Stimulated activated CD4-positive, alpha-beta T cell treated with anti-CD3 and anti-CD28 coated beads, Interleukin-15, amount 100 ng/mL, for 48 hours (primary cell): ENCODE results near the gene PECR.
A peak's percentile ranks its signal among the peaks of the same experiment; 100 is the strongest.
"Not testable (repeated sequence)": the region's sequence is repeated elsewhere in the genome, so short reads cannot be mapped to it uniquely, and the experiment has no call there.

Experiments
- DNase-seq, 2 donors: peaks; one replicate each; pipeline ENCODE4 v3.0.0-alpha.2; 2020; ENCODE audit warnings: low read depth in 2 of 2

The PECR gene

DNA sequence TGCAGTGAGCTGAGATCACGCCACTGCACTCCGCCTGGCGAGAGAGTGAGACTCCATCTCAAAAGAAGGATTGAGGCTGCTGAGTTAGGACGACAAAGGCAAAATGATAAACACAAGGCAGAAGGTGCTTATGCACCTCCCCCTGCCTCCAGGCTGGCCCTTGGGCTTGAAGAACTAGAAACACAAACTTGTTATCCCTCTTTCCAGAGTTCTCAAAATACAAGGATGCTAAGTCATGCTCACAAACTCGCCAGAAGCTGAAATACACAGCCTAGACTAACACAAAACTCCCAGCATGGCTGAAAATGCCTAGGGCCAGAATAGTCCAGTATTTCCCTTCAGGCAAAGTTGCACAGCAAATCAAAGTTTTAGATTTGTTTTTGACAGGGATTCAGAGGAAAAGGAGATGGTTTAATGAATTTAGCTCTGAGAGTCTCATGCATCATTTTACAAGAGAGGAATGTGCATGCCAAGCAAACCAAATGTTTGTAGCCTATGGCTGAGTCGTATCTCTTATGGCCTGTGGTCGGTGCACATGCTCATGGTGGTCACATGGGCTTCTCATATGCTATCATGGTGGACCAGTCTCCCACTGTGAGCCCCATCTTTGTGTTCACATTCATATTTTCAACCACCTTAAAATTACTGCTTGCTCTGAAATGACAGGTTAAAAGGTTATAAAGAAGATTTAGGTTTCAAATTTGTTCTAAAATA lies 52.0 kb downstream of the PECR start:
- no peak for DNase-seq

DNA sequence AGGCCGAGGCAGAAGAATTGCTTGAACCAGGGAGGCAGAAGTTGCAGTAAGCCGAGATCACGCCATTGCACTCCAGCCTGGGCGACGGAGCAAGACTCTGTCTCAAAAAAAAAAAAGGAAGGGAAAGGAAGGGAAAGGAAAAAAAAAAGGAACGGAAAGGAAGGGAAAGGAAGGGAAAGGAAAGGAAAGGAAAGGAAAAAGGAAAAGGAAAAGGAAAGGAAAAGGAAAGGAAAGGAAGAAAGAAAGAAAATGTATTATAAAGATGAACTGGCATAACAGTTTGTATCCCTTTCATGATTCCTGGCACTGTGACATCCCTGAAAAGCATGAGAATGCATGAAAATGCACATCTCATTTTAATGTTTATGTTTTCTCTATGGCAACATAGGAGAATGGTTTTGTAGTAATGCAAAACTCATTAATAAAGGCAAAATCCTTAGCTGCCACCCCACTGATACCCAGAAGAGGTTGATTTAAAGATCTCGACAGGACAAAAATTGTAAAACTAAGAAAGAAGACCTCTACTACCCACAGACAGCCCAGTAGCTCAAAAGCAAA lies 56.8 kb downstream of the PECR start:
- DNase-seq: no peak

DNA sequence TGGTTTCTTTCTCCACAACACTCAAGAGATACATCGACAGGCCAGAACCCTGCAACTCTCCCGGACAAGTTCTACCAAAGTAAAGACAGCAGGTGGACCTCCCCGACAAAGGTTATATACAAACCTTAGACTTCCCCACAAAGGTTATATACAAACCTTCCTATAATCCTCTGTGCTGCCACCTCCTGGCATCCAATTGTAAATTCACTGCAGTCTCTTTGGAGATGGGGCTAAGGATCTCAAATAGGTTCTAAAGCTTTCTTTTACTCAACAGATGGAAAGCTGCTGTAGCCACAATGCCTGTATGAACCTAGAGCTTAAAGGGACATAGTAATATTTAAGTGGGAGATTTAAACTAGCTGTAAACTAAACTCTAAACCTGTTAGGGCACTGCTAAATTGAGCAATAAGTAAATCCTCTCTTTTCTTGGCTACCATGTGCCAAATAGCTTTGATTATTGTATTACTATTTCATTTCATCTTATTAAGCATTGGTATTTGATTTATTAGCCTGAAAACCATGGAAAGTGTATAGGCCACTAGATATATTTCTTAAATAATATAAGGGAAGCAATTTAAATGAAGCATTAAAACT lies 58.5 kb downstream of the PECR start:
- no peak for DNase-seq

DNA sequence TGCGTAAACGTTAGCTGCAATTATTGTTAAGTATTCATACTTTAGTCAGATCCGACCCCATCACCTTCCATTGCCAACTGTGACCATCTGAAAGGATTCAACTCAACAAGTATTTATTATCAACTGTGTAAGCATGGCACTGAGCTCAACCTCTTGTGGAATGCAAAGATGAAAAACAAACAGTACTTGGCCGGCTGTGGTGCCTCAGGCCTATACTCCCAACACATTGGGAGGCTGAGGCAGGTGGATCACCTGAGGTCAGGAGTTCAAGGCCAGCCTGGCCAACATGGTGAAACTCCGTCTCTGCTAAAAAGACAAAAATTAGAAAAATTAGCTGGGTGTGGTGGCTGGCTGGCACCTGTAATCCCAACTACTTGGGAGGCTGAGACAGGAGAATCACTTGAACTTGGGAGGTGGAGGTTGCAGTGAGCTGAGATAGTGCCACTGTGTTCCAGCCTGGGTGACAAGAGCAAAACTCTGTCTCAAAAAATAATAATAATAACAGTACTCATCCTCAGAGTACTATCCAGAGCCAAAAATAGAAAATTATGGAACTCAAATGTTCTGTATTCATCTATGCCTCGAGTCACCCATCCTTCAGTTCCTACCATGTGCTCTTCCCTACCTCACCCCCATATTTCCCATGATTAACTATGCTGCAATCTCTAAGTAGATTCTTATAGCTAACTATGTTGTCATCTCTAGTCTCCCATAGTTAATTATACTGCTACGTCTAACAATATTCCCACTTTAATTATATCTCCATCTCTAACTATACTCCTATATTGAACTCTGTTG lies 59.6 kb downstream of the PECR start:
- DNase-seq: no peak

- no peak for DNase-seq
Measured at GRCh38 chr2:216018709-216019108, 62.9 kb downstream of the PECR start.

- no peak for DNase-seq
Measured at GRCh38 chr2:216017365-216017764, 64.2 kb downstream of the PECR start.

GRCh38 chr2:216016581-216016980 lies 65.0 kb downstream of the PECR start:
- DNase-seq: no peak

- peak in 1 of 2 donors; percentile 36 for DNase-seq
Measured at GRCh38 chr2:216015722-216016464, 65.7 kb downstream of the PECR start.

DNA sequence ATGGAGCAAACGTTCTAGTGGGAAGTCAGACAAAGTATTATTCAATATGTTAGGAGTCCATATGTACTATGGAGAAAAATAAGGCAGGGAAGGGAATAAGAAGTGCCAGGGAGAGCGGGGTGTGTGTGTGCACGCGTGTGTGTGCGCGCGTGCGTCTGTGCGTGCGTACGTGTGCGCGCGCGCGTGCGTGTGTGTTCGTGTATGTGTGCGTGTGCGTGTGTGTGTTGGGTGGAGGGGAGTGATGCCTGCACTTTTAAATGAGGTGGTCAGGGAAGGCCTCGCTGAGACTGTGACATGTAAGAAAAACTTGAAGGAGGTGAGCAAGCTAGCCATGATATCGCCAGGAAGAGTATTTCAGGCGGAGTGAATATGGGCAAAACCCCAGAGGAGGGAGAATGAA lies 66.6 kb downstream of the PECR start:
- no peak for DNase-seq

DNA sequence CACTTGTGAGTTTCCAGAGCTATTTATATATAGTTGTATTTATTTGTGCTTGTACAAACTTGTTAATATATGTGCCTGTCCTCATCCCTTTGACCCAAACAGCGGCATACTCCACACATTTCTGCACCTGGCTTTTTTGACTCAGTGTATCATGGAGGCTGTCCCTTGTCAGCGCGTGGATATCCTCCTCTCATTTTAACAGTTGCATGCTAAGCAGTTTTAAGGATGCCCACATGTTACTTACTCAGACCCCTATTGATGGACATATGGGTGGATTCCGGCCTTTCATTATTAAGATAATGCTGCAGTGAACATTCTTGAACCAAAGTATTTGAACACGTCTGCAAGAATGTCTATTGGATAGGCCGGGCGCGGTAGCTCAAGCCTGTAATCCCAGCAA lies 67.6 kb downstream of the PECR start:
- no peak for DNase-seq

- peak; percentile 72 to 84 for DNase-seq
Measured at GRCh38 chr2:216013080-216013909, 68.3 kb downstream of the PECR start, which contains the start of gene MREG. Gene MREG (minus strand): TSS chr2:216013551. CDS start chr2:216013327, 224 bp downstream.

DNA sequence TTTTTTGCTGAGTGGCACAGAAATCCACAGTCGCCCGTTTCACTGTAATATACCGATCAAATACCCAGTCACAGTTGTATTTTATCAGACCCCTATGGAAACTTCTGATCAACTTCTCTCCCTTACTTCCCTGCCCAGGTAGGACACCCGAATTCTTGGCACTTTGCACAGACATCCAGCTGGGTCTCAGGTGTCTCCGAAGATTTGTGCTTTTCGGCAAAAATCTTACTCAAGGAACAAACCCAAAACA lies 68.9 kb downstream of the PECR start:
- no peak for DNase-seq

GRCh38 chr2:216012133-216012829 lies 69.3 kb downstream of the PECR start:
- DNase-seq: no peak

DNA sequence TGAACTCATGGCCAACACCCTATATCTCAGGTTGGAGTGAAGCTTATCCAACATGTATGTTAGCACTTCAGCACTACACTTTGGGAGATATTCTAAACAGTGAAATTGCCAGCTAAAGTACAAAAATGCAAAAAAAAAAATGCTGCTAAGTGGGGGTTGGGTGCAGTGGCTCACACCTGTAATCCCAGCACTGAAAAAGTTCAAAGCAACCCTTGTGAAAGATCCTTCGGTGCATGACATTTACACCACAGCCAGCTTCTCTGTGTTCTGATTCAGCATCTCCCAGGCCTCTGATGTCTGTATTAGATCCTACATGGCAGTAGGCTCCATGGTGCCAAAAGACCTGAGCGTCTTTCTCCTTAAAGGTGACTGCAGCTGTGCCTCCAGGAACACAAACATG lies 72.4 kb downstream of the PECR start:
- not testable (repeated sequence) for DNase-seq

DNA sequence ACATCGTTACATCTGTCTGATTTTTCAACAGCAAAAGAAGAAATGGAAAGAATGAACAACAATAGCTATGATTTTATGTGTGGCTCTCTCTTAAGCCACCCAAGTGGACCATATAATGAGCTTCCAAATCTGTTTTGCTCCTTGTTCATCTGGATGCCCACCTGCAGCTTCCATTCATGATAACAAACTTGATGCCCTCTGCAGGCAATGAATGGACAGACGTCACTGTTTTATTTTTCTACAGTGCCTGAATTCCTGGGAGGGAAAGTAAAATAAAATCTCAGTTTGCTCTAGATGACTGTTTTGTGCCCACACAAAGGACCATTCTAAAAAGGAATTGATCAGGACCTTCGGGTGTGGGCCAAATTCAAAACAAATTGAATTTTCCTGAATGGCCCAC lies 73.2 kb downstream of the PECR start:
- no peak for DNase-seq

GRCh38 chr2:216006164-216006663 lies 75.4 kb downstream of the PECR start:
- peak in 1 of 2 donors; percentile 30 for DNase-seq

DNA sequence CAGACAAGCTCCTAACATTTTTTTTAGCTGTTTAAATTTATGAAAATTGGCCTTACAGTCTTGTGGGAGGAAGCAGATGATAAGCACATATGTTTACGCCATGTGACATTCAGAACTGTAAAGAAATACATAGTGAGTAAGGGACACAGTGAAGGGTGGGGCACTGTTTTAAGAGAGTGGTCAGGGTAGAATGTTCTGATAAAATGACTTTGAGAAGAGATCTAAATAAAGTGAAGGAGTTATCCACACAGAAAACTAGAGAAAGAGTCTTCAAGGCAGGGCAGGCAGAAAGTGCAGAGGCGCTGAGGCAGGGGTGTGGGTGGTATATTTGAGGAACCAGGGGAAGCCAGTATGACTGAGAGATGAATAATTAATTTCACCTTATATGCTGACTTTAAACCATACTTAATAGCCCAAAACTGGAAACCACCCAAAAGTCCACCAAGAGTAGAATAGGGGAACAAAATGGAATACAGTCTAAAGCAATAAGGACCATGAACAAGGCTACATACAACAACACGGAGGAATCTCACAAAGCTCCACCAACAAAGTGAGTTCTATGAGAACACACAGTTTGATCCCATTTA lies 76.8 kb downstream of the PECR start:
- no peak for DNase-seq

DNA sequence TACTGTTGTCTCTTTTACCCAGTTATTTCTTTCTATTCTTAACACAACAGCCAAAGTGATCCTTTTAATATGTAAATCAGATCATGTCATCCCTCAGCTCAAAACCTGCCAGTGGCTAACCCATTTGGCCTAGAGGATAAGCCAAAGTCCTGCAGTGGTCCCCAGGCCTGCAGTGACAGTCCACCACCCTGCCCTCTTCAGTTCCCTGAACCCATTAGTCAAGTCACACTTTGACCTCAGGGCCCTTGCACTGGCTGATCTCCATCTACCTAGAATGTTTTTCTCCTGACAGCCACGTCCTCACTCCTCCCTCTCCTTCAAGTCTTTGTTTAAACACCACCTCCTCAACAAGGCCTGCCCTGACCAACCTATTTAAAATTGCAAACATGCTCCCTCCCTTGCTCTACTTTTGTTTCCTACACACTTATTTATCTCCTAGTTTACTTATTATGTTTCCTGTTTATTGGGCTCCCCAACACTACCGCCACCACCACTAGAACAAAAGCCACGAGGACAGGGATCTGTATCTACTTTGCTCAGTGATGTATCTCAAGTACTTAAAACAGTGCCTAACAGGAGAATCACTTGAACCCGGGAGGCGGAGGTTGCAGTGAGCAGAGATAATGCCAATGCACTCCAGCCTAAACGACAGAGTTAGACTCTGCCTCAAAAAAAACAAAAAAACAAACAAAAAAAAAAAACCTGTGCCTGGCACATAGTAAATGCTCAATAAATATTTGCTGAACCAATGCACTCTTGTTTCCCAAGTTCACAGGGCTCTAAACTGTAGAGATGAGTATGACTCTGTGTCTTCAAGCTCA lies 77.5 kb downstream of the PECR start:
- no peak for DNase-seq

DNA sequence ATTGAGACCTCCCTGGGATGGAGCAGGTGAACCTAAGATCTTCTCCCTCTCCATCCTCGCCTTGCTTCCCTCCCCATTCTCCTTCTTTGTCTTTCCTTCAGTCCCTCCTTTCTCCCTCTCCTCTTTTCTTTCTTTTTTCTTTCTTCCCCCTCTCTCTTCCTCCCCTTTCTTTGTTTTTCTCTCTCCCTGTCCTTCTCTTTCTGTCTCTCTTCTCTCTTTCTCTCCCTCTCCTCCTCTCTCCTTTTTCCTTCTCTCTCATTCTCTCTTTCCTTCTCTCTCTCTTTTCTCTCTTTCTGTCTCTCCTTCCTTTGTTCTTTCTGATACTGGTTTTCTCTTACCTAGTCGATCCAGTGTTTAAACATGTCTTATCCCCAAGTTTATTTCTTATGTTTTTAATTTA lies 78.9 kb downstream of the PECR start:
- DNase-seq: no peak
